ENCODE measurements around the gene RNF126.

The RNF126 gene

GRCh38 chr19:615619-616018 lies 47.4 kb downstream of the RNF126 start:
- no peak overlapping the region for H3K4me3 ChIP-seq (ENCODE audit: low read depth, low read length)
- TF ChIP-seq CTCF (IDR thresholded peaks at IDR 0.05; ENCODE audit: low read depth, low read length), result no peak

GRCh38 chr19:613732-614567 lies 49.1 kb downstream of the RNF126 start:
- H3K4me3 ChIP-seq (ENCODE audit: low read depth, low read length), result no peak overlapping the region
- TF ChIP-seq CTCF (IDR thresholded peaks at IDR 0.05; ENCODE audit: low read depth, low read length), result no peak

- no peak for TF ChIP-seq CTCF (IDR thresholded peaks at IDR 0.05; ENCODE audit: low read depth, low read length)
- no peak overlapping the region for H3K4me3 ChIP-seq (ENCODE audit: low read depth, low read length)
Observed at GRCh38 chr19:612941-613340, 50.1 kb downstream of the RNF126 start.

DNA sequence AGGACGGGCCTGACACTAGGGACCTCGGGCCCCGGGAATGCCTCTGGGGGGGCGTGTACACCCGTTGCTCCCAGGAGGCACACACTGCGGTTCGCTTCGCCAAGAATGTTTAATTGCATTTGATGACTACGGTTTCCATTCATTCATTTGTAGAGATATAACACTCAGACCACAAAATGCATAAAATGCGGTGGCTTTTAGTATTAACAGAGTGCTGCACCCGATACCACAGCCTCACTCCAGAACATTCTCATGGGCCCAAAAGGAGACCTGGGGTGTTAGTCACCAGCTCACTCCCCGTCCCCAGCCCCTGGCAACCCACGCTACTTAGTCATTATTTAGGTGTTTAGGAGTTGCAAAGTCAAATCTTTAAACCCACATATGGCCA lies 51.5 kb downstream of the RNF126 start:
- no peak overlapping the region for H3K4me3 ChIP-seq (ENCODE audit: low read depth, low read length)
- no peak for TF ChIP-seq CTCF (IDR thresholded peaks at IDR 0.05; ENCODE audit: low read depth, low read length)

- no peak for TF ChIP-seq CTCF (IDR thresholded peaks at IDR 0.05; ENCODE audit: low read depth, low read length)
- no peak overlapping the region for H3K4me3 ChIP-seq (ENCODE audit: low read depth, low read length)
Observed at GRCh38 chr19:610801-611480, 52.1 kb downstream of the RNF126 start.

DNA sequence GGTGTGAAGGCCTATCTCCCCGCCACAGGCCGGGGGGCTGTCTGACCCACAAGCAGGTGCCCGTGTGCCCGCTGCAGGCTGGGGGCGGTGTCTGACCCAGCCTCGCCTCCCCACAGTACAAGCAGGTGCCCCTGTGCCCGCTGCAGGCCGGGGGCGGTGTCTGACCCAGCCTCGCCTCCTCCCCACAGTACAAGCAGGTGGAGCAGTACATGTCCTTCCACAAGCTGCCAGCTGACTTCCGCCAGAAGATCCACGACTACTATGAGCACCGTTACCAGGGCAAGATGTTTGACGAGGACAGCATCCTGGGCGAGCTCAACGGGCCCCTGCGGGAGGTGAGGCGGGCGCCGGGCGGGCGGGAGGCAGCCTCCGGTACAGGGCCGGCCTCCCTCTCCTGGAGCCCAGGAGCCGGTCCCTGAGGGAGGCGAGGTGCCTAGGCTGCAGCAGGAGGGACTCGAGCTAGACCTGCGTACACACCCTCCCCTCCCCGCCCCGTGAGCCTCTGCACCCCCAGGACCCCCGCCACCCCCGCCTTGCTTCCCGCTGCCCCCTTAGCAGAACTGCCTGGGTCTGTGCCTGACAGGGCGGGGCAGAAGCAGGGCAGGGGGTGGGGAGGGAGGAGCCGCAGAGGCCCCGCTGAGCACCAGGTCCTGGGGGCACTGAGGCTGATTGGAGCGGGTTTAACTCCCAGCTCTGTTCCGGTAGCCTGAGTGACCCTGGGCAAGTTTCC lies 52.8 kb downstream of the RNF126 start:
- TF ChIP-seq CTCF (IDR thresholded peaks at IDR 0.05; ENCODE audit: low read depth, low read length), result no peak
- H3K4me3 ChIP-seq (ENCODE audit: low read depth, low read length), result no peak overlapping the region

DNA sequence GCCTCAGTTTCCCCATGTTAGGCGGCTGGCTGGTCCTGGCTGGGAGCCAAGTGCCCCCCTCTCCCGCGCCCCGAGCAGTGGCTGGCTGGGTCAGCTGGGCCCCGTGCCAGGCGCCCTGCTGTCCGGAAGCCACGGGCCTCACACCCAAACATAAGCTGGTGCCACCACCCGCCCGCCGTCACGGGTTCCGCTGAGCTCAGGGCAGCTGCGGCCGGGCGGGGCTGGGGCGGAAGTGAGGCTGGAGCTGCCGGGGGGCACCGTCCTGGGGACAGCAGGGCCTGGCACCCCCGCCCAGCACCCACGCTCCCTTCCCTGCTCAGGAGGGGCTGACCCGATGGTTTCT lies 54.0 kb downstream of the RNF126 start:
- no peak overlapping the region for H3K4me3 ChIP-seq (ENCODE audit: low read depth, low read length)
- no peak for TF ChIP-seq CTCF (IDR thresholded peaks at IDR 0.05; ENCODE audit: low read depth, low read length)

All from WI38 (cell line).